ENCODE measurements around the gene SEMA5B.

Gene SEMA5B

DNA sequence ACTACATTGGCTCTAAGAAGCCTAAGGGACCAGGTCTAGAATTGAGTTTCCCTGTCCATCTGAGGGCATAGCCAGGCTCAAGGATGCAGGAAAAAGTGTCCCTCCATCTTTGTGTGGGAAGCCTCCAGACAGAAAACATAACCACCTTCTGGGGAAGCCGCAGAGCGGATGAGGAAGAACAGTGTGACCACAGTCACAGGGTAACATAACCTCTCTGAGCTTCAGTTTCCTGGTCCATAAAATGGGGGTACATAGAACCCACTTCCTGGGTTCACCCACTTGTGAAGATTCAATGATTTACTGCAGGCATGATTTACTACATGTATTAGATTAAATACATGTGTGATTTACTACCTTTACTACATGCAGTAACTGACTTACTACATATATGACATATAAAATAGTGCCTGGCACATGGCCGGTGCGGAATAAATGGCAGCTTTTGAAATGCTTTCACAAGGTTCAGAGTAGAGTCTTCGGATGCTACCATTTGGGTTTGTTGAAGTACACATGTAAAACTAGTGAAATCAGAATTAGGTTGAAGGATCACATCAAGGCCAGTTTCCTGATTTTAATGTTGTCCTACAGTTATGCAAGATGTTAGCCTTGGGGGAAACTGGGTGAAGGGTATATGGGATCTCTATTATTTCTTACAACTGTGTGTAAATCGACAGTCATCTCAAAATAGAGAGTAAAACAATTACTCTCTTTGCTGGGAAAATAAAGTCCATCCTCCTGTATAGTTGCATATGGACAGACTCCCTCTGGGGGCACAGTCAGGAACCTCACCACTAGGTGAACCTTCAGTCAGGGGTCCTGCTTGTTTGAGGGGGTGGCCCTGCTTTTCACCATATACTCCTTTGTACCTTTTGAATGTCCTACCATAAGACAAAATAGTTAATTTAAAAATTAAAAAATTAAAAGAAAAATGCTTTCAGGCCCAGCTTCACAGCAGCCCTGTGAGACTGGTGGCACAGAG, 86.0 kb downstream of the SEMA5B start:
- Histone ChIP-seq H3K4me3 (ENCODE audit: low read length) (no peak overlapping the region), H3K9ac (ENCODE audit: low read depth, low read length) (no peak overlapping the region), H3K27me3 (ENCODE audit: insufficient read depth, low read length) (no peaks in the 10 kb centered on the region; the same call in 1 of the 2 replicates), H3K27ac (ENCODE audit: low read depth, low read length) (no peak overlapping the region), H3K9me3 (ENCODE audit: insufficient read depth, low read depth, low read length) (no peaks in the 10 kb centered on the region), H3K36me3 (ENCODE audit: insufficient read depth, low read length) (no peaks in the 10 kb centered on the region), H3K4me1 (ENCODE audit: insufficient read depth, low read length) (peaks cover 4% of the 10 kb centered on the region)
- 92% methylated on average over 6 of the region's 6 CpGs for WGBS

DNA sequence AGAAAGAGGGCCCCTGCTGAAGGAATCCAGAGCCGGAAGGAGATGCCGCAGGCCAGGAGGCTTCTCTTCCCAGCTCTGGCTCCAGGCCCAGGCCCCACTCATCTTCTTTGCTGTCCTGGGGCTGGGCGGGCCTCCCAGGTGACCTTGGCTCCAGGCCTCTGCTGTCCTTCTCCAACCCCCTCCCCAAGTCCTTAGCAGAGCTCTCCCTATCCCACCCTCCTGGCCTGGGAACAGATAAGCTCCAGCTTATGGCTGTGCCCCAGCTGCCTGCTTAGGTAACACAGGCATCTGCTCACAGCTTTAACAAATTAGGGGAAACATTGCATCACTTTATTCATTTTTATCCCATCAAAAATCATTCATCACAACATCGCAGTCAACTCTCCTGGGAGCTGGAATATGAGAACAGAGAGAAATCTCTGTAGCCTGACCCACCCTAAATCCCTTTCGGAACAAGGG, 86.9 kb downstream of the SEMA5B start:
- Histone ChIP-seq H3K27ac (ENCODE audit: low read depth, low read length) (no peak overlapping the region), H3K4me3 (ENCODE audit: low read length) (no peak overlapping the region), H3K9me3 (ENCODE audit: insufficient read depth, low read depth, low read length) (no peaks in the 10 kb centered on the region), H3K9ac (ENCODE audit: low read depth, low read length) (no peak overlapping the region), H3K4me1 (ENCODE audit: insufficient read depth, low read length) (peaks cover 4% of the 10 kb centered on the region), H3K36me3 (ENCODE audit: insufficient read depth, low read length) (no peaks in the 10 kb centered on the region), H3K27me3 (ENCODE audit: insufficient read depth, low read length) (no peaks in the 10 kb centered on the region; the same call in 1 of the 2 replicates)
- 96% methylated on average over 4 of the region's 5 CpGs for WGBS

DNA sequence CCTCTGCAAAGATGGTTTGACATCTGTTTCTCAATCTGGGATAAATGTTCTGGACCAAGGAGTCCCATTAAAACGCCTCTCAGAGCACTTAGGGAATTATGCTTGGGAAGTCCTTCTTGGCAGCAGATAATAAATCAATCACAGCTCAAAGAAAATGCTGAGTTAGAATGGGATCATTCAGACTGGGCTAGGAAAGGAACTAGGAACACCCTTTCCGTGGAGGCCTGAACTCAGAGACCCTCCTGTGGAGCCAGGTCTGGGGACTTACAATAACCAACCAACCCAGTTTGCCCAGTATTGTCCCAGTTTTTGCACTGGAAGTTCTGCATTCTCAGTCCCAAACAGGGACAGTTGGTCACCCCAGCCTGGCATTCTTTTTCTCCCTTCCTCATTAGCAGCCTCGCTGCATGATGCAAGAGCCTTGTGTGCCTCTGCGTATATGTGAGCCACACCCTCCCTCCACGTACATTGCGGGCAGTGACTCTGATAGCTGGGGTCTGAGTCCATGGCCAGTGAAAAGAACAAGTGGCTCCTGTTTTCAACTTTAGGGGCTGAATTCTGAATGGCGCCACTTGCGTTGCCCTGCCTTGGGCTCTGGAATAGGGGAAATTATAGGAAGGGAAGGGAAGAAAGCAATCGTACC, 88.7 kb downstream of the SEMA5B start:
- H3K36me3 ChIP-seq (ENCODE audit: insufficient read depth, low read length): no peaks in the 10 kb centered on the region
- no peak overlapping the region for H3K9ac ChIP-seq (ENCODE audit: low read depth, low read length)
- H3K4me1 ChIP-seq (ENCODE audit: insufficient read depth, low read length): peaks cover 4% of the 10 kb centered on the region
- H3K27me3 ChIP-seq (ENCODE audit: insufficient read depth, low read length): no peaks in the 10 kb centered on the region
- no peaks in the 10 kb centered on the region for H3K9me3 ChIP-seq (ENCODE audit: insufficient read depth, low read depth, low read length)
- WGBS: 85% methylated on average over 9 of the region's 9 CpGs
- H3K4me3 ChIP-seq (ENCODE audit: low read length): no peak overlapping the region
- no peak overlapping the region for H3K27ac ChIP-seq (ENCODE audit: low read depth, low read length)

DNA sequence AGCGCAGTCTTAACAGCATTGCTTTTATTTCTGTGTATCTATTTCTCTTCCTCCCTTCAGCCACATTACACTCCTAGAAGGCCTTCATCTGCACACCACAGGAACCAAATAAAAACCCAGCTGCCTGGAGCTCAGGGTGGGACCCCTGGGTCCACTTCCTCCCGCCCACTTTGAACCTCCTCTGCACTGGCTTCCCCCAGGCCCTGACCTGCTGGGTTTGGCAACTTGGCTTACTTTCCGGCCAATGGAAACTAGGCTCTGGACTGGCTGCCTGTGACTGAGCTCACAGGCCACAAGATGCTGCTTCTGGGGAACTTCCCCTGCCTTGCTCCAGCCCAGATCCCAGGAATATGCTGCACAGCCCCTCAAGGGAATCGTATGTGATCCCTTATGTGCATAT, 89.8 kb downstream of the SEMA5B start:
- Histone ChIP-seq H3K9ac (ENCODE audit: low read depth, low read length) (no peak overlapping the region), H3K9me3 (ENCODE audit: insufficient read depth, low read depth, low read length) (no peaks in the 10 kb centered on the region), H3K36me3 (ENCODE audit: insufficient read depth, low read length) (no peaks in the 10 kb centered on the region), H3K27me3 (ENCODE audit: insufficient read depth, low read length) (no peaks in the 10 kb centered on the region), H3K27ac (ENCODE audit: low read depth, low read length) (no peak overlapping the region), H3K4me1 (ENCODE audit: insufficient read depth, low read length) (no peaks in the 10 kb centered on the region; the same call in 1 of the 2 replicates), H3K4me3 (ENCODE audit: low read length) (no peak overlapping the region)
- WGBS: 92% methylated on average over 4 of the region's 4 CpGs

DNA sequence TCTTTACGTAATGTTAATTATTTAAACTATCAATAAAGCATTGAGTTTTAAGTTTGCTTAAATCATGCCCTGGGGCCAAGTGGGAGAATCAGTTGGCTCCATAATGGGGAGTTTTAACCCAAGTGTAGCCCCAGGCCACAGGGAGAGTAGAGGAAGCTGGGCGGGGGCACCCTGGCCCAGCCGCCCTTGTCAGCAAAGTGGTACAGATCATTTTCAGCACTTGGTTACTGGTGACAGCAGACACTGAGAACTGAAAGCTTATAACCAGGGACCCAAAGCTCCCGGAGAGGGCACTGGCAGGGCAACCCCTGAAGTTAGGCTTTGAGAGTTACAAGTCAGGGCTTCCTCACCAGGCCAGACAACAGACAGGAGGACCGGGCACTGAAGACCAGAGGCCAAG, 90.6 kb downstream of the SEMA5B start:
- Histone ChIP-seq H3K4me1 (ENCODE audit: insufficient read depth, low read length) (no peaks in the 10 kb centered on the region; the same call in 1 of the 2 replicates), H3K9ac (ENCODE audit: low read depth, low read length) (no peak overlapping the region), H3K27me3 (ENCODE audit: insufficient read depth, low read length) (no peaks in the 10 kb centered on the region), H3K36me3 (ENCODE audit: insufficient read depth, low read length) (no peaks in the 10 kb centered on the region), H3K27ac (ENCODE audit: low read depth, low read length) (no peak overlapping the region), H3K4me3 (ENCODE audit: low read length) (no peak overlapping the region), H3K9me3 (ENCODE audit: insufficient read depth, low read depth, low read length) (no peaks in the 10 kb centered on the region)
- 86% methylated on average over 4 of the region's 5 CpGs for WGBS

DNA sequence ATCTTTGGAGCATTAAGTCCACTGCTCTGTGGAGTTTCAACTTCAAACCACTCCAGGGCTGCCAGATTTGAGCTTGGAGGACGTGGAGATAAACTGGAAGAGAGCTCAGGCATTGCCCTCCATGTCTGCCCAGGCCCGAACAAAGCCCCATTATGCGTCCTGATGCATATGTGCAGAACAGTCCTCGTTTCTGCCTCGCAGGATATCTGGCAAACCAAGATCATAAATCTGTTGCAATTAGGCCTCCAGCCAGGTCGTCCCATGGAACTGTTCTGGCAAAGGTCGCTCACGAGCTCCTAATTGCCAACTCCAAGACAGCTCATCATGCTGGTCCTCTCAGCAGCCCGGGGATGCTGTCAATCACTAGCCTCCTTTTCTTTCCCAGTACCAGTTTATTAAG, 91.2 kb downstream of the SEMA5B start:
- Histone ChIP-seq H3K9ac (ENCODE audit: low read depth, low read length) (no peak overlapping the region), H3K36me3 (ENCODE audit: insufficient read depth, low read length) (no peaks in the 10 kb centered on the region), H3K4me1 (ENCODE audit: insufficient read depth, low read length) (no peaks in the 10 kb centered on the region; the same call in 1 of the 2 replicates), H3K4me3 (ENCODE audit: low read length) (no peak overlapping the region), H3K27me3 (ENCODE audit: insufficient read depth, low read length) (no peaks in the 10 kb centered on the region), H3K9me3 (ENCODE audit: insufficient read depth, low read depth, low read length) (no peaks in the 10 kb centered on the region), H3K27ac (ENCODE audit: low read depth, low read length) (no peak overlapping the region)
- WGBS: 92% methylated on average over 9 of the region's 9 CpGs

DNA sequence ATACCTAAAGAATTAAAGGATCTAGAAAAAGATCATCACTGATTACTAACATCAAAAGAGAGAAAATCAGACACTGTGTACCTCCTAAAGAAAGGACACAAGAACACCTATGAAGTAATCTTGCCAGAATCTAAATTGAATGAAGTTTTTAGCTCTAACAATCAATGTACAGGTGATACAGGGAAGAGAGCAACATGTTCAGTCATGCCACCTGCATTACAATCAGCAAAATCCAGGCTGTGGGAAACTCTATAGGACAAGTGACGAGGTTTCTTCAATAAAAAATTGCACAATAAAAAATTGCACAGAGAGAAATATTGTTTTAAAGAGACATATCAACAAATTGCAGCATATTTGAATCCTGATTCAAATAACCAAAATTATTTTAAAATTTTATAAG, 93.3 kb downstream of the SEMA5B start:
- H3K36me3 ChIP-seq (ENCODE audit: insufficient read depth, low read length): no peaks in the 10 kb centered on the region
- no peaks in the 10 kb centered on the region for H3K27me3 ChIP-seq (ENCODE audit: insufficient read depth, low read length)
- no CpG with 5 or more reads among the region's 1 CpG for WGBS
- H3K27ac ChIP-seq (ENCODE audit: low read depth, low read length): no peak overlapping the region
- H3K4me3 ChIP-seq (ENCODE audit: low read length): no peak overlapping the region
- no peaks in the 10 kb centered on the region for H3K9me3 ChIP-seq (ENCODE audit: insufficient read depth, low read depth, low read length)
- H3K4me1 ChIP-seq (ENCODE audit: insufficient read depth, low read length): no peaks in the 10 kb centered on the region; the same call in 1 of the 2 replicates
- H3K9ac ChIP-seq (ENCODE audit: low read depth, low read length): no peak overlapping the region

DNA sequence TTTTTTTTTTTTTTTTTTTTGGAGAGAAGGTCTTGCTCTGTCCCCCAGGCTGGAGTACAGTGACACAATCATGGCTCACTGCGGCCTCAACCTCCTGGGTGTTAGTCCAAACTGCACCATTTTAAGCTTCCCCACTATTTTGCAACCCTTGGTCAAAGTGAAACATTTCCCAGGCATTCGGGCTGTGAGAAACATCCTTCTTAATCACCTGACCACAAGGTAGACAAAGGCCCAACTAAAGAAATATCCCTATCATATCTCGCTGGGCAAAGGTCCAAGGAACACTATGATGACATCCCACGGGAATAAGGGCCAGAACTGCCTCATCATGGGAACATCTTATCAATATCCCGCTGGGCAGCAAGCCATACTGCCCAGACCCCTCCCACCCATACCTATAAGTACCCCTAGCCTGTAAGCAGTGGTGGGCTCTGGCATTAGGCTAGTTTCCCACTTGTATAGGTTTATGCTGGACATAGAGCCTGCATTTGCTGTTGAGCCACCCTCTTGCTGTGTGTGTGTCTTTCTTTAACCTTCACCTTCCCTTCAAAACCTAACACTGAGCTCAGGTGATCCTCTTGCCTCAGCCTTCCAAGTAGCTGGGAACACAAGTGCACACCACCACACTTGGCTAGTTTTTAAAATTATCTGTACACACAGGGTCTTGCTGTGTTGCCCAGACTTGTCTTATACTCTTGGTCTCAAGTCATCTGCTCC, 95.2 kb downstream of the SEMA5B start:
- no peak overlapping the region for H3K27ac ChIP-seq (ENCODE audit: low read depth, low read length)
- H3K4me3 ChIP-seq (ENCODE audit: low read length): no peak overlapping the region
- H3K36me3 ChIP-seq (ENCODE audit: insufficient read depth, low read length): no peaks in the 10 kb centered on the region
- no peaks in the 10 kb centered on the region; the same call in 1 of the 2 replicates for H3K4me1 ChIP-seq (ENCODE audit: insufficient read depth, low read length)
- no peak overlapping the region for H3K9ac ChIP-seq (ENCODE audit: low read depth, low read length)
- no peaks in the 10 kb centered on the region for H3K9me3 ChIP-seq (ENCODE audit: insufficient read depth, low read depth, low read length)
- no peaks in the 10 kb centered on the region for H3K27me3 ChIP-seq (ENCODE audit: insufficient read depth, low read length)
- 95% methylated on average over 5 of the region's 5 CpGs for WGBS

DNA sequence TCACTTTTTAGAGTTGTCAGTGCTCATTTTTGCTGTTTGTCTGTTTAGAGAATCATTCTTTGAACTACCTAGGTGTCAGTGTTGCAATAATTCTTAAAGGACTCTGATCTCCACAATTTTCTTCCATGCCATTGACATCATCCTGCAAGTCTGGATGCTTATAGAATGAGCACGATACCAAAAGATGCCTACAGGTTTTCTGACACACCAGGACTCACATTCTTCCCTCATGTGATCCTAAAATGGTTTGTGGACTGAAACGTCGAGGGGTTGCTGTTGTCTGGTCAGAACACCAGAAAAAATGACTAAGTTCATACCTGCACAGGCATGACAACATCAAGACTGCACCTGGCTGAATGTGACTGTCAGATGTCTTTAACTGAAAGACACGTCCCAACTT, 95.9 kb downstream of the SEMA5B start:
- Histone ChIP-seq H3K4me1 (ENCODE audit: insufficient read depth, low read length) (no peaks in the 10 kb centered on the region), H3K4me3 (ENCODE audit: low read length) (no peak overlapping the region), H3K9ac (ENCODE audit: low read depth, low read length) (no peak overlapping the region), H3K36me3 (ENCODE audit: insufficient read depth, low read length) (no peaks in the 10 kb centered on the region), H3K9me3 (ENCODE audit: insufficient read depth, low read depth, low read length) (no peaks in the 10 kb centered on the region), H3K27ac (ENCODE audit: low read depth, low read length) (no peak overlapping the region), H3K27me3 (ENCODE audit: insufficient read depth, low read length) (no peaks in the 10 kb centered on the region)
- WGBS: 88% methylated on average over 4 of the region's 4 CpGs

DNA sequence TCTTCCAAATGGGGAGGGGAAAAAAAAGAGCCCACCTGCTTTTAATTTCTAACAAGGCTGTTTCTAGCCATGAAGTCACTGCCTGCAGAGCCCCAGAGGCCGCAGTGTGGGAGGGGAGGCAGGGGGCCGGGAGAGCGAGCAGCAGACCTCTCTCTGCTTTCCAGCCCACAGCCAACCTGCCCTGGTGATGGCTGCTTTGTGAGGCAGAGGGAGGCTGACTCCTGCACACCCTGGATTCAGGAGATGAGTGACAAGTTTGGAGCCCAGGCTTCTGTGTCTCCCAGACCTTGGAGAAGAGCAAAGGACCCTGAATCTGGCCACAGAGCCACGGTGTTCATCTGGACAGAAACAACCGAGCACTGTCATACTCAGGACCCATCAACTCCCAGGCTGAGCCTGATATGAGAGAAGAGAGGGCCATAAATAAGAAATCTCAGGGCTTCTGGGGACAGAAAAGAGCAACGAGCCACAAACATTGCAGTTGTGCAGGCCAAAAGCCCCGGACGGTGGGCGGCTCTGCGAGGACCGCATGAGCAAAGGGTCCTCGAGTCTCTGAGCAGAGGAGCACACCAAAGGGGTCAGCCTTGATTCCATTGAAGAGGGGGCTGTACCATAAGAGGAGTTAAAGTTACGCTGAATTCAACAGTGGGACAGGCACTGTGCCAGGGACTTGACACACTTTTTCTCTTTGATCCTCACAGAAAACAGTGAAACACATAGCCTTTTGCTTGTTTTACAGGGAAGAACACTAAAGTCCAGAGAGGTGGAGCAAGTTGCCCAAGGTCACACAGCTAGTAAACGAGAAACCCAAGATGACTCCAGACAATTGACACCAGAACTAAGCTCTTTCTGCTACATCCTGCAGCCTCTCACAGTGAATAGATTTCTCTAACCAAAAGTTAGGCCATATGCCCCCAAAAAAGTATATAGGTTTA, 97.2 kb downstream of the SEMA5B start:
- Histone ChIP-seq H3K4me3 (ENCODE audit: low read length) (no peak overlapping the region), H3K27me3 (ENCODE audit: insufficient read depth, low read length) (no peaks in the 10 kb centered on the region), H3K27ac (ENCODE audit: low read depth, low read length) (no peak overlapping the region), H3K9ac (ENCODE audit: low read depth, low read length) (no peak overlapping the region), H3K4me1 (ENCODE audit: insufficient read depth, low read length) (no peaks in the 10 kb centered on the region), H3K36me3 (ENCODE audit: insufficient read depth, low read length) (no peaks in the 10 kb centered on the region), H3K9me3 (ENCODE audit: insufficient read depth, low read depth, low read length) (no peaks in the 10 kb centered on the region)
- WGBS: 86% methylated on average over 14 of the region's 14 CpGs
